HepG2 (cell line): Measurements from ENCODE around the gene PLCG1. TPM values are rescaled to one million over a fixed set of nuclear protein-coding genes. Genes with fewer than 3 reads are reported as not detected.

ENCODE experiments used
- ATAC-seq: fragments of 200-7000 bp; cut with Tn5 transposase; 3 replicates; pipeline ENCODE4 v1.9.1; 2020; ENCODE audit warnings: mild to moderate bottlenecking, moderate library complexity
- BruUV-seq: library from RNA; stranded (reverse); fragments of 400-500 nt; replicated peaks from 2 replicates; lab custom pipeline; 2021; lab: Mats Ljungman, UMichigan
- CTCF ChIA-PET: fragments of 300-600 bp; formaldehyde crosslinking; extraction: SDS; loops from one replicate; lab custom pipeline; 2021; ENCODE audit warnings: low total read pairs, inconsistent platforms, low intra/inter-chr PET ratio; lab: Yijun Ruan, JAX
- POLR2A ChIA-PET: fragments of 350-600 bp; sonication (Branson Sonifier 250); formaldehyde crosslinking; loops from one replicate; lab custom pipeline; 2020; ENCODE audit warnings: antibody characterized with exemption, inconsistent platforms; lab: Yijun Ruan, JAX
- DNase-seq: peaks from one replicate; pipeline ENCODE4 v3.0.0-alpha.2; 2015; ENCODE audit warnings: low spot score
- FAIRE-seq: peaks from 3 replicates; lab custom pipeline; 2011; peaks lifted over from hg19 to GRCh38; lab: Jason Lieb, UNC
- H2AFZ ChIP-seq: one replicate; pipeline ENCODE4 v1.6.1; 2011; ENCODE audit warnings: low read length, inconsistent platforms
- H3K27ac ChIP-seq: fragments of 300-600 bp; 3 replicates; pipeline ENCODE4 v1.8.0; 2011; ENCODE audit warnings: mixed run types, mild to moderate bottlenecking, mixed read lengths, low read length, inconsistent platforms; ENCODE audit not compliant: insufficient read depth; ENCODE audit errors: extremely low read length
- H3K27me3 ChIP-seq, 2 experiments: fragments of 200-600 bp in 1 of 2; 2 replicates in 1 of 2; 3 replicates in 1 of 2; pipeline versions ENCODE4 v1.6.0 to v1.8.0; 2011; ENCODE audit warnings: low read length in 2 of 2, mild to moderate bottlenecking in 2 of 2, moderate library complexity in 2 of 2, inconsistent platforms in 1 of 2; ENCODE audit not compliant: insufficient read depth in 2 of 2, control insufficient read depth in 1 of 2
- H3K36me3 ChIP-seq, 2 experiments: fragments of 200-600 bp in 1 of 2; replicated peaks in 1 of 2; 2 replicates in 1 of 2; 3 replicates in 1 of 2; pipeline versions ENCODE4 v1.5.1 to v1.8.0; 2011; ENCODE audit warnings: low read length in 2 of 2, inconsistent platforms in 1 of 2; ENCODE audit not compliant: insufficient read depth in 2 of 2, control insufficient read depth in 1 of 2
- H3K4me1 ChIP-seq: 2 replicates; pipeline ENCODE4 v1.5.1; 2012; ENCODE audit warnings: low read length, inconsistent platforms; ENCODE audit not compliant: insufficient read depth
- H3K4me2 ChIP-seq: 2 replicates; pipeline ENCODE4 v1.6.0; 2011; ENCODE audit warnings: low read depth, low read length, inconsistent platforms
- H3K4me3 ChIP-seq, 3 experiments: fragments of 200-600 bp in 1 of 3; sonication (generic), shearing (Covaris generic) in 1 of 3; replicated peaks in 1 of 3; 2 replicates each; pipeline ENCODE4 v1.5.1; 2011 to 2016; ENCODE audit warnings: low read length in 3 of 3, inconsistent platforms in 2 of 3, low read depth in 2 of 3, mild to moderate bottlenecking in 2 of 3, control low read depth in 1 of 3, mixed read lengths in 1 of 3; ENCODE audit not compliant: insufficient read depth in 1 of 3
- H3K79me2 ChIP-seq: one replicate; pipeline ENCODE4 v1.6.1; 2011; ENCODE audit warnings: low read length, inconsistent platforms; ENCODE audit not compliant: insufficient read depth
- H3K9ac ChIP-seq: 2 replicates; pipeline ENCODE4 v1.6.0; 2011; ENCODE audit warnings: mild to moderate bottlenecking, low read depth, low read length, inconsistent platforms; ENCODE audit not compliant: insufficient read depth
- H3K9me3 ChIP-seq: 2 replicates; pipeline ENCODE4 v1.5.1; 2012; ENCODE audit warnings: mild to moderate bottlenecking, low read length
- H4K20me1 ChIP-seq: 2 replicates; pipeline ENCODE4 v1.6.0; 2011; ENCODE audit warnings: inconsistent platforms, mild to moderate bottlenecking, low read length, moderate library complexity; ENCODE audit not compliant: insufficient read depth
- BRF2 ChIP-seq: sonication (generic); formaldehyde crosslinking; IDR thresholded peaks from 2 replicates; pipeline ENCODE4 v1.8.1; 2022; ENCODE audit warnings: mild to moderate bottlenecking, missing genetic modification reagents
- DRAP1 ChIP-seq: IDR thresholded peaks from 2 replicates; pipeline ENCODE4 v1.6.1; 2016; ENCODE audit warnings: missing genetic modification reagents, missing compliant biosample characterization
- JUND ChIP-seq: sonication (generic); formaldehyde crosslinking; IDR thresholded peaks from 2 replicates; pipeline ENCODE4 v1.8.0; 2022; ENCODE audit warnings: mild to moderate bottlenecking, missing genetic modification reagents
- MXD4 ChIP-seq: IDR thresholded peaks from 2 replicates; pipeline ENCODE4 v1.6.1; 2016; ENCODE audit warnings: mild to moderate bottlenecking, missing biosample characterization, missing genetic modification reagents
- MZF1 ChIP-seq: sonication (generic); formaldehyde crosslinking; IDR thresholded peaks from 2 replicates; pipeline ENCODE4 v1.8.1; 2023; ENCODE audit warnings: mild to moderate bottlenecking, missing genetic modification reagents, borderline replicate concordance
- POLR2A ChIP-seq, 2 experiments: IDR thresholded peaks; 2 replicates each; pipeline ENCODE4 v1.6.1; 2011; ENCODE audit warnings: low read depth in 2 of 2, low read length in 2 of 2, mild to moderate bottlenecking in 1 of 2, moderate library complexity in 1 of 2; ENCODE audit not compliant: insufficient read depth in 1 of 2
- SAFB2 ChIP-seq: sonication (generic); formaldehyde crosslinking; IDR thresholded peaks from 2 replicates; pipeline ENCODE4 v1.5.1; 2020; ENCODE audit warnings: missing genetic modification reagents, low read depth, mild to moderate bottlenecking, borderline replicate concordance
- STAG1 ChIP-seq: sonication (generic); formaldehyde crosslinking; IDR thresholded peaks from 2 replicates; pipeline ENCODE4 v1.4.0; 2020; ENCODE audit warnings: missing genetic modification reagents
- ZNF326 ChIP-seq: sonication (generic); formaldehyde crosslinking; IDR thresholded peaks from 2 replicates; pipeline ENCODE4 v1.4.0; 2020; ENCODE audit warnings: missing genetic modification reagents, borderline replicate concordance
- ZNF552 ChIP-seq: sonication (generic); formaldehyde crosslinking; IDR thresholded peaks from 2 replicates; pipeline ENCODE4 v1.9.0; 2022; ENCODE audit warnings: missing genetic modification reagents, mild to moderate bottlenecking, borderline replicate concordance
- WGBS: methylation state at CpG from one replicate; pipeline ENCODE4 v1.1.6; 2017; ENCODE audit warnings: low lambda C conversion rate; 5-methylcytosine and 5-hydroxymethylcytosine counted together
- in situ Hi-C: cut with HindIII; loops from 2 replicates; pipeline ENCODE4 v1.10.0; 2017; ENCODE audit warnings: low pct_unique_long_range_greater_than_20kb; ENCODE audit not compliant: extremely low pct_ligation_motif_present
- intact Hi-C: fragments of 100-400 bp; cut with micrococcal nuclease; formaldehyde crosslinking; loops from one replicate; pipeline ENCODE4 v1.10.0; 2022; ENCODE audit not compliant: unreplicated experiment
- polyA plus RNA-seq, 8 experiments: library from polyadenylated mRNA; depleted of rRNA in 3 of 8; stranded (reverse) in 7 of 8; unstranded in 1 of 8; fragments of >200 nt; fragmentation: Illumina TruSeq in 4 of 8; extraction: Trizol in 4 of 8; gene quantifications; 2 replicates each; pipeline versions ENCODE4 v1.2.1 to v1.2.3, GENCODE V29; 2011 to 2016; ENCODE audit warnings: low read depth in 4 of 8, missing spikeins in 1 of 8, mixed read lengths in 1 of 8; ENCODE audit not compliant: insufficient read depth in 1 of 8
- total RNA-seq, 5 experiments: library from RNA; depleted of rRNA; stranded (reverse); fragments of >200 nt; fragmentation: Illumina TruSeq; extraction: Trizol; gene quantifications; 2 replicates each; pipeline ENCODE4 v1.2.3, GENCODE V29; 2016; ENCODE audit warnings: low read depth in 1 of 5
- TF ChIP-seq, protein P1 (sequence below): sonication (generic); formaldehyde crosslinking; IDR thresholded peaks from 2 replicates; pipeline ENCODE4 v1.5.0; 2020; ENCODE audit warnings: mild to moderate bottlenecking, missing genetic modification reagents, moderate library complexity
- TF ChIP-seq, protein P2 (sequence below): sonication (generic); formaldehyde crosslinking; IDR thresholded peaks from 2 replicates; pipeline ENCODE4 v1.5.1; 2020; ENCODE audit warnings: missing genetic modification reagents, mild to moderate bottlenecking, borderline replicate concordance
- TF ChIP-seq, protein P3 (sequence below): sonication (generic); formaldehyde crosslinking; IDR thresholded peaks from 2 replicates; pipeline ENCODE4 v1.4.0; 2020; ENCODE audit warnings: missing genetic modification reagents
- TF ChIP-seq, protein P4 (sequence below): sonication (generic); formaldehyde crosslinking; IDR thresholded peaks from 2 replicates; pipeline ENCODE4 v1.8.0; 2023; ENCODE audit warnings: mild to moderate bottlenecking, missing genetic modification reagents

Gene PLCG1
- total and polyA plus RNA-seq, 2 of the 13 experiments (the other 11 are each of a cell fraction or from before 2014, with no cell fraction given), result 85.3 to 158 TPM

DNA sequence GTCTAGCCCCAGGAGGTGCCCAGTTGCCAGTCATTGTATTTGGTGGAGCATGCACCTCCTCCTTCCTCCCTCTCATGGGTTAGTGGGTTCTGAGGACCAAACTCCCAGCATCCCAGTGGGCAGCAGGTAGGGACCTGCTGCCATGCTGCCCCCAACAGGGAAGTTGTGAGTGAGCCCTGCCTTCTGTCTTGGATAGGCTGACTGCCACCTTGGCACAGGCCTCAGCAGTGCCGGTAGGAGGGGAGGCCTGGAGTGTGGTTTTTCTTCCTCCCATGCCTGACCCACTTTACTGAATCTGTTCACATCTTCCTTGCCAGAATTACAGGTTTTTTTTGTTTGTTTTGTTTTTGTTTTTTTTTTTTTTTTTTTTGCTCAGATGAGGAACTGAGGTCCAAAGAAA, 24.5 kb downstream of the PLCG1 start (continued):
- TF ChIP-seq DRAP1 (CRISPR knock-in tag) (no peak), MXD4 (CRISPR knock-in tag) (no peak), SAFB2 (CRISPR knock-in tag) (no peak), ZNF326 (CRISPR knock-in tag) (no peak), JUND (CRISPR knock-in tag) (no peak), STAG1 (peak; percentile 47; the same call in 1 of the 2 replicates)
- TF ChIP-seq, protein P1, sequence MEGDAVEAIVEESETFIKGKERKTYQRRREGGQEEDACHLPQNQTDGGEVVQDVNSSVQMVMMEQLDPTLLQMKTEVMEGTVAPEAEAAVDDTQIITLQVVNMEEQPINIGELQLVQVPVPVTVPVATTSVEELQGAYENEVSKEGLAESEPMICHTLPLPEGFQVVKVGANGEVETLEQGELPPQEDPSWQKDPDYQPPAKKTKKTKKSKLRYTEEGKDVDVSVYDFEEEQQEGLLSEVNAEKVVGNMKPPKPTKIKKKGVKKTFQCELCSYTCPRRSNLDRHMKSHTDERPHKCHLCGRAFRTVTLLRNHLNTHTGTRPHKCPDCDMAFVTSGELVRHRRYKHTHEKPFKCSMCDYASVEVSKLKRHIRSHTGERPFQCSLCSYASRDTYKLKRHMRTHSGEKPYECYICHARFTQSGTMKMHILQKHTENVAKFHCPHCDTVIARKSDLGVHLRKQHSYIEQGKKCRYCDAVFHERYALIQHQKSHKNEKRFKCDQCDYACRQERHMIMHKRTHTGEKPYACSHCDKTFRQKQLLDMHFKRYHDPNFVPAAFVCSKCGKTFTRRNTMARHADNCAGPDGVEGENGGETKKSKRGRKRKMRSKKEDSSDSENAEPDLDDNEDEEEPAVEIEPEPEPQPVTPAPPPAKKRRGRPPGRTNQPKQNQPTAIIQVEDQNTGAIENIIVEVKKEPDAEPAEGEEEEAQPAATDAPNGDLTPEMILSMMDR, result peak; percentile 45; the same call in 1 of the 2 replicates

DNA sequence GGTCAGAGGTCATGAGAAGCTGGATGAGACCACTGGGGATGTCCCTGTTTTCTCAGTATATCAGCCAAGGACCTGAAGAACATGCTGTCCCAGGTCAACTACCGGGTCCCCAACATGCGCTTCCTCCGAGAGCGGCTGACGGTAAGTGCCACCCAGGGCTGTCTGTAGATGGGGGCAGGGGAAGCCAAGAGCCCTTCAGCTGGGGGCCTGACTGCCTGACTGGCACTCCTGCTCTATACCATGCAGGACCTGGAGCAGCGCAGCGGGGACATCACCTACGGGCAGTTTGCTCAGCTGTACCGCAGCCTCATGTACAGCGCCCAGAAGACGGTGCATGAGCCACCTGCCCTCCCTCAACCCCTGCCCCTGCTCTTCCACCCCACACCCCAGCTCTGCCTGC, 25.1 kb downstream of the PLCG1 start:
- 96% methylated on average over 11 of the region's 11 CpGs for WGBS
- no peak for FAIRE-seq
- H3K4me1 ChIP-seq, result peaks cover 2% of the 10 kb centered on the region; the same call in 1 of the 2 replicates
- in situ Hi-C loops (no loop called here), intact Hi-C loops (no loop called here)
- ATAC-seq, result no peak
- H3K9me3 ChIP-seq, result no peaks in the 10 kb centered on the region
- no peaks in the 10 kb centered on the region for H3K27me3 ChIP-seq
- no peak overlapping the region for H2AFZ ChIP-seq
- peaks cover 69 to 90% of the 10 kb centered on the region in 2 experiments for H3K36me3 ChIP-seq
- ChIA-PET POLR2A (no interaction called here), CTCF (no interaction called here)
- no peak overlapping the region for H3K4me2 ChIP-seq
- H3K79me2 ChIP-seq, result peaks cover 16% of the 10 kb centered on the region
- DNase-seq, result no peak
- no peak overlapping the region for H3K27ac ChIP-seq
- no TSS peak for BruUV-seq
- no peak overlapping the region for H3K9ac ChIP-seq
- H3K4me3 ChIP-seq, result no peak overlapping the region
- peaks cover 10% of the 10 kb centered on the region; the same call in 1 of the 2 replicates for H4K20me1 ChIP-seq
- TF ChIP-seq ZNF552 (CRISPR knock-in tag), result no peak
- TF ChIP-seq MZF1, result no peak
- TF ChIP-seq, protein P2, sequence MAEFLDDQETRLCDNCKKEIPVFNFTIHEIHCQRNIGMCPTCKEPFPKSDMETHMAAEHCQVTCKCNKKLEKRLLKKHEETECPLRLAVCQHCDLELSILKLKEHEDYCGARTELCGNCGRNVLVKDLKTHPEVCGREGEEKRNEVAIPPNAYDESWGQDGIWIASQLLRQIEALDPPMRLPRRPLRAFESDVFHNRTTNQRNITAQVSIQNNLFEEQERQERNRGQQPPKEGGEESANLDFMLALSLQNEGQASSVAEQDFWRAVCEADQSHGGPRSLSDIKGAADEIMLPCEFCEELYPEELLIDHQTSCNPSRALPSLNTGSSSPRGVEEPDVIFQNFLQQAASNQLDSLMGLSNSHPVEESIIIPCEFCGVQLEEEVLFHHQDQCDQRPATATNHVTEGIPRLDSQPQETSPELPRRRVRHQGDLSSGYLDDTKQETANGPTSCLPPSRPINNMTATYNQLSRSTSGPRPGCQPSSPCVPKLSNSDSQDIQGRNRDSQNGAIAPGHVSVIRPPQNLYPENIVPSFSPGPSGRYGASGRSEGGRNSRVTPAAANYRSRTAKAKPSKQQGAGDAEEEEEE (CRISPR knock-in tag), result no peak
- TF ChIP-seq, protein P3, sequence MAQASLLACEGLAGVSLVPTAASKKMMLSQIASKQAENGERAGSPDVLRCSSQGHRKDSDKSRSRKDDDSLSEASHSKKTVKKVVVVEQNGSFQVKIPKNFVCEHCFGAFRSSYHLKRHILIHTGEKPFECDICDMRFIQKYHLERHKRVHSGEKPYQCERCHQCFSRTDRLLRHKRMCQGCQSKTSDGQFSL (CRISPR knock-in tag), result no peak
- 0 out of 4 replicates have a peak, but pooled peaks of 1 of the 2 experiments have one; percentile 30 for TF ChIP-seq POLR2A (IDR thresholded peaks at IDR 0.05; ENCODE audit: insufficient read depth in 1 of 2, low read depth in 2 of 2, low read length in 2 of 2)
- no peak for TF ChIP-seq JUND (CRISPR knock-in tag)
- no peak for TF ChIP-seq BRF2 (CRISPR knock-in tag)
- TF ChIP-seq, protein P4, sequence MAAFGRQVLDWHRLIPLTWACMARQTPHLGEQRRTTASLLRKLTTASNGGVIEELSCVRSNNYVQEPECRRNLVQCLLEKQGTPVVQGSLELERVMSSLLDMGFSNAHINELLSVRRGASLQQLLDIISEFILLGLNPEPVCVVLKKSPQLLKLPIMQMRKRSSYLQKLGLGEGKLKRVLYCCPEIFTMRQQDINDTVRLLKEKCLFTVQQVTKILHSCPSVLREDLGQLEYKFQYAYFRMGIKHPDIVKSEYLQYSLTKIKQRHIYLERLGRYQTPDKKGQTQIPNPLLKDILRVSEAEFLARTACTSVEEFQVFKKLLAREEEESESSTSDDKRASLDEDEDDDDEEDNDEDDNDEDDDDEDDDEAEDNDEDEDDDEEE (CRISPR knock-in tag), result no peak
